GM08714 (cell line): ENCODE data around the gene GPR135.
"Not testable (repeated sequence)": the region's sequence is repeated elsewhere in the genome, so short reads cannot be mapped to it uniquely, and the experiment has no call there.

Experiments
- H3K4me3 ChIP-seq: fragments of 200-500 bp; sonication (Bioruptor generic); 2 replicates; pipeline ENCODE4 v1.5.1; 2014; ENCODE audit warnings: mild to moderate bottlenecking, low read length, inconsistent platforms
- ZNF274 ChIP-seq: IDR thresholded peaks from 2 replicates; pipeline ENCODE4 v1.6.1; 2012; ENCODE audit warnings: mild to moderate bottlenecking, low read depth, low read length

GPR135 gene

DNA sequence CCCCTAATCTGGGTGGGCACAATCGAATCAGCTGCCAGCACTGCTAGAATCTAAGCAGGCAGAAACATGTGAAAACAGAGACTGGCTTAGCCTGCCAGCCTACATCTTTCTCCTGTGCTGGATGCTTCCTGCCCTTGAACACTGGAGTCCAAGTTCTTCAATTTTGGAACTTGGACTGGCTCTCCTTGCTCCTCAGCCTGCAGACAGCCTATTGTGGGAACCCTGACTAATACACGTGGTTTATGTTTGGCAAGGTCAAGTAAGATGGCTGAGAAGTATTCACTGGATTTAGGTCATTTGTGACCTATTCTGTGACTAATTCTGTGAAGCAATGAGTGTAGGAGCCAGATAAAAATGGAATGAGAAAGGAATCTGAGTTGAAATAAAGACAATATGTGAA lies 11.0 kb downstream of the GPR135 start:
- no peak for TF ChIP-seq ZNF274
- no peak overlapping the region for H3K4me3 ChIP-seq

DNA sequence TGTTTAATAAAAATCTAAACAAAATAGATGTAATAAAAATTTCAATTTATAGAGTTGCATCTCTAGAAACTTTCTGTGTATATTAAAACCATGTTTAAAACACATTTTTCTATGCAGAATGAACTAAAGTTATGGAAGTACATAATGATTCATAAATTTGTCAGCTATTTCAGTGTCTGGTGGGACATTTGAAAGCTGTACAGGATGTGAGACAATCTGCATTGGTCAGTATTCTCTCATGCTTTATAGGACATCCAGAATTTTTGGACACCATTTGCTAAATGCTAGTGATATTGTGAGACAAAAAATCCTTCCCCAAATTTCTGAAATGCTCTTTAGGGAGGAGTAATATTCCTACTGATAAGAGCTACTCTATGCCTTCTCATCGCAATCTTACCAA lies 13.3 kb downstream of the GPR135 start:
- H3K4me3 ChIP-seq, result no peak overlapping the region
- TF ChIP-seq ZNF274, result no peak

DNA sequence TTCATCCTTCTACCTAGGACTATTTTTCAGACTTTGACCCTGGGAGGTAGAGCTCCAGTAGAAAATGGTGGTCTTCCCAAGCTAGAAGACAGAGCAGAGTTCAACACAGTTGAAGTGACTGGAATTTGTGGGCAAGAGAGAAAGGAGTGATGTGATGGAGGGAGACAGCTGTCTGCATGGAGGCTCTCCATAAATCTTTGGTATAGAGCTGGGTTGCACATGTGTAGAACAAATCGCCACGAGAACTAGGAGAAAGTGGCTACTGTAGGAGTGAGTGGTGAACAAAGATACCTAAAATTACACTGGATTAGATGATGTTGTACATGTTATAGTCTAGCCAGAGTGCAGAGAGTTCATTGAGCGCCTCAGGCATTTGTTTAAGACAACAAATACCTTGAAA lies 14.5 kb downstream of the GPR135 start:
- TF ChIP-seq ZNF274, result no peak
- H3K4me3 ChIP-seq, result no peak overlapping the region

DNA sequence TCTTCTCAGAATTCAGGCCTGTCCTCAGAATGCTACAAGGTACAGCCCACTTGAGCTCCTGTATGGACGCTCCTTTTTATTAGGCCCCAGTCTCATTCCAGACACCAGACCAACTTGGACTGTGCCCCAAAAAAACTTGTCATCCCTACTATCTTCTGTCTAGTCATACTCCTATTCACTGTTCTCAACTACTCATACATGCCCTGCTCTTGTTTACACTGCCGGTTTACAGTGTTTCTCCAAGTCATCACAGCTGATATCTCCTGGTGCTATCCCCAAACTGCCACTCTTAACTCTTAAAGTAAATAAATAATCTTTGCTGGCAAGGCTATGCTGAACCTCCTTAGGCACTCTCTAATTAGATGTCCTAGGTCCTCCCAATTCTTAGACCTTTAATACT lies 16.5 kb downstream of the GPR135 start:
- not testable (repeated sequence) for H3K4me3 ChIP-seq

DNA sequence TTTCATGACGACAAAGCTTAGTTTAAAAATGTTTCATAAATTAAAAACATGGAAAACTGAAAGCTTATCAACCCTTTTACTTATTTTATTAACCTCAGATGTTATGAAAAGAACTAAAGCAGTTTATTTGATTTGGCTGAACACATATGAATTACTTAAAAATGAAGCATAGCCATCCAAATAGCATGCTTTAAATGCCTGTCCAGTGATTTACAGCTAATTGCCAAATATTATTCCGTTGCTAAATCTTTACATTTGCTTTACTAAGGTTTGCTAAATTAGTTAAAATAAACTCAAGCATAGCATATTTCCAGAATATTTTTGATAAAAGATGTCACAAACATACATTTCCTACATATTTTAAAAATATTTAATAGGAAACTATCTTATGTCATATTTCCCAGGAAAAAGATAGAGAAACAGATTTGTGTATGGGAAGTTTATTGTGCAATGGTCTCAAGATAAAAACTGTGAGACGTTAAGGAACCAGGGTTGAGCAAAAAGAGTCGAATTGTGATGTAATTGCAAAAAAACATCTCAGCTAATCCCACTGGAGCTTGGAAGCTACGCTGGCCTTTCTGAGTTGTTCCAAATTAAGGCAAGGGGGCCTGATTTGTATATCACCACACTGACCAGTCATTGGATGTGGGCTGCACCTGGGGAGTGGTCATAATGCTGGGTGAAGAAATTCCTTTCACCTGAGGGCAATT lies 25.8 kb downstream of the GPR135 start:
- no peak overlapping the region for H3K4me3 ChIP-seq
- TF ChIP-seq ZNF274, result no peak

DNA sequence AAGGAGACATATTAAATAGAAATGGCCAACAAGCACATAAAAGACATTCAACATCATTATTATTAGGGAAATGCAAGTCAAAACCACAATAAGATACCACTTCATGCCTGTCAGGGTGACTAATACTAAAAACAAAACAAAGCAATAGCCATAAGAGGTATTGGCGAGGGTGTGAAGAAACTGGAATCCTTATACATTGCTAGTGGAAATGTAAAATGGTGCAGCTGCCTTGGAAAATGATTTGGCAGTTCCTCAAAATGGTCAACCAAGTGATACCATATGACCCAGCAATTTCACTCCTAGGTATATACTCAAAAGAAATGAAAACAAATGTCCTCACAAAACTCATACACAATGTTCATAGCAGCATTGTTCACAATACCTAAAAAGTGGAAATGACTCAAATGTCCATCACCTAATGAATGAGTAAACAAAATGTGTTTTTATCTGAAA lies 27.0 kb downstream of the GPR135 start:
- no peak overlapping the region for H3K4me3 ChIP-seq
- TF ChIP-seq ZNF274, result no peak

DNA sequence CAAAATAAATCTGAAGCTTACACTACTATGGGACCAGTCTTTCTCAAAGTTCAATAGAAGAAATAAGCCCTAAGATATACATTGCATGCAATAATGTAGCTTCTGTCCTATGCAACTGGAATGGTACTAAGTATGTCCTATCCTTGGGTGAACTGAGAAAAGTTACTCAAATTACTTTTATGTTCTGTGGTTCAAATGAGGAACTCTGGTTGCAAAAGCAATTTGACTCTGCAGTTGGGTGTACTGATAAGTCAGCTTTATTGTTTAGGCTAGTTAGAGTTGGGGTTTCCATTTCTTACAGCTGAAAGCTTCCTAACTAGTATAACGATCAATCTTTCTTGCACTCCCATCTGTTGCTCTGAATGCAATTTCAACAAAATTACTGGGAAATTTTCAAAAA lies 29.2 kb downstream of the GPR135 start:
- H3K4me3 ChIP-seq, result no peak overlapping the region
- no peak for TF ChIP-seq ZNF274

DNA sequence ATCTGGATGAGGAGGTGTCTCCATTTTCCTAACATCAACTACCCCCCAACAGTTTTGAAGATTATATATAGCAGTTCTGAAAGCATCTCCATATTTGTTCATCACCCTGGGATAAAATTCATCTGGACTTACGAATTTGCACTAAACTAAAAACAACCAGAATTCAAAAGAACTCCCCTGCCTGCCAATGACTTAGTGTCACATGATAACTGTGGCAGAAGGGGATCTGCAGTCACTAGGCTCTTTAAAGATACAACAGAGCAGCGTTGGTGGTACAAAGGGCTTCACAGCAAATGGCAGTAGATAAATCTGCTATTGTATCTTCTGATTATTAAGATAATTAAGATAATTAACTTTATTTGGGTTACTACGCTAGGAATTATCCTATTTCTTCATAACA lies 30.1 kb downstream of the GPR135 start:
- H3K4me3 ChIP-seq, result no peak overlapping the region
- no peak for TF ChIP-seq ZNF274

DNA sequence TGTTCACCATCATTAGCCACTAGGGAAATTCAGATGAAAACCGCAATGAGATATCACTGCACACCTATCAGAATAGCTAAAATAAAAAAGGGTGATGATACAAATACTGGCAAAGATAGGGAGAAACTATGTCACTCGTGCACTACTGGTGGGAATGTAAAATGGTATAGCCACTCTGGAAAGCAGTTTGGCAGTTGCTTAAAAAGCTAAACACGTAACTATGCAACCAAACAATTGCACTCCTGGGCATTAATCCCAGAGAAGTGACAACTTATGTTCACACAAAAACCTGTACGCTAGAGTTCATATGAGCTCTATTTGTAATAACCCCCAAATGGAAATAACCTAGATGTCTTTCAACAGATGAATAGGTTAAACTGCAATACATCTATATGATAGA lies 35.4 kb downstream of the GPR135 start:
- TF ChIP-seq ZNF274, result no peak
- no peak overlapping the region for H3K4me3 ChIP-seq

DNA sequence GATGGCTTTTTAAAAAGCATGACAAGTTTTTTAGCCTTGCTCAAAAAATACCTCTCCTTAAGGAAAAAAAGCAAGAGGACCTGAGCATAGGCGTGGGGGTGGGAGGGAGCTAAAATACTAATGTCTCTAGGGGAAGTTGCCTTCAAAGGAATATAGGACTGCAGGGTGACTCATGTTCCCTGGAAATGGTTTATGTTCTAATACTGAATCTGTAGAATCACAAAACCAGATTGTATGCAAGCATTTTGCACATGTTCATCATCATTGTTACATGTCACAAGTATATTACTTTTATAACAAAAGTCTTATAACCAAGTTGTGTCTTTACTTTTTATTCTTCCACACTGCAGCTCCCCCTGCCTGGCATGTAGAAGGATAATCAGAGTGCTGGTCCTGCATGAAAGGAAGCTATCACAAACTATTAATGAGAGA lies 36.6 kb downstream of the GPR135 start:
- no peak overlapping the region for H3K4me3 ChIP-seq

DNA sequence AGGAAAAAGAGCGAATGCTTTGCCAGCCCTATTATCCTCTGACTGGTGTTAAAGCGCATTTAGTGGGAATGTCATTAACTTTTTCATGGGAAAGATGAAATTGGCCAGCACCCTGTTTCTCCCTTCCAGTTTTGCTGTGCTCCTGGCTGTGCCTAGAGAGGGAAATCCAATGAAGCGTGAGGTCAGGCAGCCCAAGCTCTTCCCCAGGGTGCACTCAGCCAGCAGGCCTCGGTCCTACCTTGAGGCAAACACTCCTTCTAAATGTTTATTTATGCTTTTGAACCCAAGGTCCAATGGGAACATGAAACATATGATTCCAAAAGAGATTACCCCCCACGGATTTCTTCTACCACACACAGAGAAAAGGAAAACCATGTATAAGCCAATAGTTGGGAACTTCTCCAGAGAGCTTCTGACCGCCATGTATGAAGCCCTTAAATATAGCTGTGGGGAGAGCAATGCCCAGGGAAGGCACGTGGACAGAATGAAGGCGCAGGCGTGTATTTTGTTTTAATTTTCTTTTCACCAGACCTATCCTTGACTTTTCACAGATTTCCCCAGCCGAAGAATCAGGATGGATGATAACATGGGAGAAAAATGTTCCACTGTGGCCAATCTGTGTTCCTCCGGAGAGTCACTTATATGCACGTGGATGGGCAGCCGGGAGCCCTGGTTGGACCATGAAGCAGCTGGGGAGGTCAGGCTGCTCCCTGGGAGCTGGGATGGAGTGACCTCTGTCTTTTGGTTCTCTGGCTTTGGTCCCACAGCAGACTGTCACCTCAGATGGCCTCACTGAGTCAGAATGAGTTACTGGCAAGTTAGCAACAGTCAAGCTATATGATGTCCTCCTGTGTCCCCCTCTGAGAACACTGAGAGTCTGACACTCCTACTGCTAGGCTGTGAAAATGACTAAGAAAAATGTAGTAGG lies 37.3 kb downstream of the GPR135 start:
- no peak for TF ChIP-seq ZNF274
- no peak overlapping the region for H3K4me3 ChIP-seq

More for the DNA sequence above, 36.6 kb downstream of the GPR135 start:
- no peak for TF ChIP-seq ZNF274

DNA sequence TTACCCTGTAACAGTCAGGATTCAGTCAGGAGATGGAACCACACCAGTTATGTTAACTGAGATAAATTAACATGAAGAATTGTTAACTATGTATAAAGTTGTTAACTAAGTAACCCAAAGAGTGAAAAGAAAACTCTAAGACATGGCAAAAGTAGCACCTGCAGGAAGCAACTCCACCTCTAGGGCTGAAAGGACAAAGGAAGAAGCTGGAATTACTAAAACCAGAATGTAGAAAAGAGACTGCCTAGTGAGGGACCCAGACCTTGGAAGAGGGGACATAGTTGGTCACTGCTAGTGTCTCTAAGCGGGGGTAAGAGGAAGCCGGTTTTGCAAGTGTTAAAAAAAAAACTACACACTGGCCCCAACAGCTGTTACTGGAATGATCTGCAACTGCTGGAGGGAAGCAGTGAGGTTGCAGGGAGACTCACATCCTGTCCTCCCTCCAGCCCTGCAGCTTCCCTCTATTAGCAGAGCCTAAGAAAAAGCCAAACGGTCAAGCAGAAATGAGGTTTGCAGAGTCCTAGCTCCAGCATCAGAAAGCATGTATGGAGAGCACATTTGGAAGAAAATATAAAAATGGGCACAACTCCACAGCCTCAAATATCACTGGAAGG lies 39.8 kb downstream of the GPR135 start:
- TF ChIP-seq ZNF274, result no peak
- H3K4me3 ChIP-seq, result no peak overlapping the region

DNA sequence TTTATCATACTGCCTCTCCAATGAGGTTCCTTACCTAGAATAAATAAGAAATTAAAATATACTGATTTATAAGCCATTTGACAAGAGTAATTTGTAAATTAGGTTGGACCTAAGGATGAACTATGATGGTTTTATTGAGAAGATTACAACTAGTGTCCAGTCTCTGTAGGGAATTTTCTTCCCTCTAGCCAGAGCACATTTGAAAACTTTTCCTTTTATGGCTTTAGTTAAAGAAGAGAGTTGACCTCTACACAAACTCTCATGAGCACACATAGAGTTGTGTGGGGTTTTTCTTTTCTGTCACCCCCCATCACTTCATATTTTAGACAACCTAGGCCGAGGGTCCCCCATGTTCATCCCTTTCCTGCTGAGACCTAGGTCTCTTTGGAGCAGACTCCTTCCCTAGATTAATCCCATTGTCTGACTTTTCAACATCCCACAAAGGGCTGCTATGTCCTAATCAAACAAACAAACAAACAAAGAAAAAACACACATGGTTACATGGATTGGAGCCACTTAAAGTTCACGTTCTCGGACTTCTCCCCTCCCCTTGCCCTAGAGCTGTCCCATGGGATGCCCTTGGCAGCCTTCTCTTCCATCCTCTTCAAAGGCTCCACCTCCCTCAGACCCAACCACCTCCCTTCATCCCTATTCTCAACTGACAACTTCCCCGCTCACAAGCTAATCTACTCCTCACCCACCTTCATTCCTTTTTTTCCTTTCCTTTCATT lies 40.7 kb downstream of the GPR135 start:
- no peak for TF ChIP-seq ZNF274
- H3K4me3 ChIP-seq, result no peak overlapping the region

DNA sequence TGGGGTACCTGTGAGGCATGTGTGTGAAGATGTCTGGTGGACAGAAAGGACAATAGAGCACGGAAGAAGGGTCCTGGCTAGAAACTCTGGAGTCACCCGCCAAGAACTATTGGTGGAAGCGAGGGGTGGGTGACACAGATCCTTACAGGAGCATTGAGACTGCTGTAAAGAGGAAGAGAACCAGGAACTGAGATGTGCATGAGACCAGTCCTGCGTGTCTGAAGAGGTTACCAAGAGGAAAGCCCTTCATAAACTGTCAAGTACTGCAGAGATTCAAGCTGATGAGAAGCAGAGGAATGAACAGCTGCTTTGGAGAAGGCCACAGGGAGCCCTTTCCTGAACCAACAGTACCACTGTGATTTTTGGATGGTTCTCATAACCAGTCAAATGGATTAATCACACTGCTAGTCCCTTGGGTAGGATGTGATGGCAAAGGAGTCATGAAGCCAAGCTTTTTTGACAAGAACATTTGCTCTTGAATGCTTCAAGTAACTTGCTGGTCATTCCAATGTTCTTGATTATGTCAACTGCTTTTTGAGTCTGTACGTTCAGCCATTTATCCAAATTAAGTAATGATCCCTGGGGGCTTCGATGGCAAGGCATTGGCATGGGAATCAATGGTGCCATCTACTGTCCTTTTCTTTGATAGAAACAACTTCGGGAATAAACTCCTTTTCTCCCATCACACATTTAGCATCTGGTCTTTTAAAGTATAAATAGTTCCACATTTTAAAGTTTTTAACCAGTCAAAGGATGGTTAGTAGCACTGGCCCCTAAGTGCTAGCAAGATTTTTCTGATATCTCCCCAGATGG lies 42.9 kb downstream of the GPR135 start:
- no peak for TF ChIP-seq ZNF274
- H3K4me3 ChIP-seq, result no peak overlapping the region
